ENCODE measurements around the gene IPPK.
"Not testable (repeated sequence)": the region's sequence is repeated elsewhere in the genome, so short reads cannot be mapped to it uniquely, and the experiment has no call there.

IPPK gene

DNA sequence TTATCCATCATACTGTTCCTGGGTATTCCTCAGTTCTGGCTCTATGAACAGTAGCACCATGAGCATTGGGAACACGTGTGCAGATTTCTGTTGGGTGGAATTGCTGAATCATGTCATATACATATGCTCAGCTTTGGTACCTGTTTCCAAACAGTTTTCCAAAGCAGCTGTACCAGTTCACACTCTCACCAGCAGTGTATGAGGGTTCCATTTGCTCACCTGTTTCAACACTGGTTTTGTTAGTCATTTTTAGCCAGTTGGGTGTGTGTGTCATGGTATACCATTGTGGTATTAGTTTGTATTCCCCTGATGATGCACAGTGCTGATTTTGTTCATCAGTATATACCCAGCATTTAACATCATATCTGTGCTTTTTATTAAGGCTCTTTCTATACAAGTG is 77.4 kb downstream of the IPPK start:
- no peak for DNase-seq

- no peak for DNase-seq
Measured at GRCh38 chr9:92590377-92590776, 79.6 kb downstream of the IPPK start.

GRCh38 chr9:92589923-92590322 is 80.0 kb downstream of the IPPK start:
- no peak for DNase-seq

GRCh38 chr9:92576175-92576574 is 93.8 kb downstream of the IPPK start:
- no peak for DNase-seq

GRCh38 chr9:92573612-92574011 is 96.3 kb downstream of the IPPK start:
- DNase-seq = not testable (repeated sequence)

DNA sequence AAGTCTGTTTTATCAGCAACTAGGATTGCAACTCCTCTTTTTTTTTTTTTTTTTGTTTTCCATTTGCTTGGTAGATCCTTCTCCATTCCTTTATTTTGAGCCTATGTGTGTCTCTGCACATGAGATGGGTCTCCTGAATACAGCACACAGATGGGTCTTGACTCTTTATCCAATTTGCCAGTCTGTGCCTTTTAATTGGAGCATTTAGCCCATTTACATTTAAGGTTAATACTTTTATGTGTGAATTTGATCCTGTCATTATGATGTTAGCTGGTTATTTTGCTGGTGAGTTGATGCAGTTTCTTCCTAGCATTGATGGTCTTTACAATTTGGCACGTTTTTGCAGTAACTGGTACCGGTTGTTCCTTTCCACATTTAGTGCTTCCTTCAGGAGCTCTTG is 98.1 kb downstream of the IPPK start:
- not testable (repeated sequence) for DNase-seq

DNA sequence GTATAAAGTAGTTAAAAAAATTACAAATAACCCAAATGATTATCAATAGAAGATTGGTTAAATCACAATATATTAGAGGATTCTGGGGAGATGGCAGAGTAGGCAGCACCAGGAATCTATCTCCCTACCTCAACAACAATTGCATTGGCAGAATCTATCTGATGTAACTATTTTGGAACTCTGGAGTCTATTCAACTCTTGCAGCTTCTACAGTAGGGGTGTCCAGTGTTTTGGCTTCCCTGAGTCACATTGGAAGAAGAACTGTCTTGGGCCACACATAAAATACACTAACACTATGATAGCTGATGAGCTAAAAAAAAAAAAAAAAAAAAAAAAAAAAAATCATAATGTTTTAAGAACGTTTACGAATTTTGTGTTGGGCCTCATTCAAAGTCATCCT is 104.9 kb downstream of the IPPK start:
- DNase-seq = no peak

DNA sequence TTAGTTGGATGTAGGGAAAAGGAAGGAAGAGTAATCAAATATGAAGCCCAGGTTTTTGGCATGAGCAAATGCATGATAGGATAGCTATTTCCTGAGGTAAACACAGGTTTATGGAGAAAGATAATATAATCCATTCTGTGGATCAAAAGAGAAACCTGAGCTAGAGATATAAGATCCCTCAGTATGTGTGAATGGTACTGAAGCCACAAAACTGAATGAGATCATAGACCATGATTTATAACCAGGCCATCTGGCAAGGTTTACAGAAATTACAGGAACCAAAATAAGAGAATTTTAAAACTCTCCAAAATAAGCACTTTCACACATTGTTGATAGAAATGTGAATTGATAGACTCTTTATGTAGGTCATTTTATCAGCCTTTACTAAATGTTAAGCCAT is 105.4 kb downstream of the IPPK start:
- no peak for DNase-seq
